Amniotic epithelial cell (primary cell): ENCODE data around the gene SHKBP1.
A peak's percentile ranks its signal among the peaks of the same experiment; 100 is the strongest.
"Not testable (repeated sequence)": the region's sequence is repeated elsewhere in the genome, so short reads cannot be mapped to it uniquely, and the experiment has no call there.

Experiments
- DNase-seq: peaks from one replicate; pipeline ENCODE4 v3.0.0-alpha.2; 2010; ENCODE audit warnings: low read depth

SHKBP1 gene

DNA sequence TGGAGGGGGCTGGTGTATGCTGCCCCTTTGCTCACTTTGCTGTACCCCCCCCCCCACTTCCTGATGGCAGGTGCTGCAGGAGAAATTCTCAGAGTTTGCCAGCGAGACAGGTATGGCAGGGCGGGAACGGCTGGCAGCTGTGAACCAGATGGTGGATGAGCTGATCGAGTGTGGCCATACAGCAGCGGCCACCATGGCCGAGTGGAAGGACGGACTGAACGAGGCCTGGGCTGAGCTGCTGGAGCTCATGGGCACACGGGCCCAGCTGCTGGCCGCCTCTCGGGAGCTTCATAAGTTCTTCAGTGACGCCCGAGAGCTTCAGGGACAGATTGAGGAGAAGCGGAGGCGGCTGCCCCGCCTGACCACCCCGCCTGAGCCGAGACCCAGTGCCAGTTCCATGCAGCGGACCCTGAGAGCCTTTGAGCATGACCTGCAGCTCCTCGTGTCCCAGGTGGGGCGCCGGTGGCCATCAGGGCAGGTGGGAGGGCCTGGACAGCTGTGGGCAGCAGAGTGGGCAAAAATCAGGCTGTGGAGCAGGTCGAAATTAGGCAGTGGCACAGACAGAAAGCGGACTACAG, 19.6 kb upstream of the SHKBP1 start:
- DNase-seq: no peak

DNA sequence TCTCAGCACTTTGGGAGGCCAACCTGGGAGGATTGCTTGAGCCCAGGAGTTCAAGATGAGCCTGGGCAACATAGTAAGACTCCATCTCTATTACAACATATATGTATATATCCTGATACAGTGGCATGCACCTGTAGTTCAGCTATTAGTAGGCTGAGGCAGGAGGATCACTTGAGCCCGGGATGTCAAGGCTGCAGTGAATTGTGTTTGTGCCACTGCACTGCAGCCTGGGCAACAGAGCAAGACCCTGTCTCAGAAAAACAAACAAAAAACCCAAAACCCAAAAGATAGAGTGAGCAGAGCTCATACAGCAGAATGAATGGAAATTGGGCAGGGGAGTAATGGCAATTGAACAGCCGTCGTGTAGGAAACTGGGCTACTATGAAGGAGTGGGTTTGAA, 17.3 kb upstream of the SHKBP1 start:
- DNase-seq: no peak

DNA sequence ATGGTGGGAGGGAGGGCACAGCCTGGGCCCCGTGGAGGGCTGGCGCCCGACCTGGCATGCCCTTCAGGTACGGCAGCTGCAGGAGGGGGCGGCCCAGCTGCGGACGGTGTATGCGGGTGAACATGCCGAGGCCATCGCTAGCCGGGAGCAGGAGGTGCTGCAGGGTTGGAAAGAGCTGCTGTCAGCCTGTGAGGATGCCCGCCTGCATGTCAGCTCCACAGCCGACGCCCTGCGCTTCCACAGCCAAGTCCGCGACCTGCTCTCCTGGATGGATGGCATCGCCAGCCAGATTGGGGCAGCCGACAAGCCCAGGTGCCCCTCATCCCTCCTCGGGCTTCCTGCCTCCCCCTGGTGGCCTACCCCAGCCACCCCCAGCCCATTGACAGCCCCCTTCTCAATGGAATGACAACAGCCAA, 16.6 kb upstream of the SHKBP1 start:
- DNase-seq: no peak

DNA sequence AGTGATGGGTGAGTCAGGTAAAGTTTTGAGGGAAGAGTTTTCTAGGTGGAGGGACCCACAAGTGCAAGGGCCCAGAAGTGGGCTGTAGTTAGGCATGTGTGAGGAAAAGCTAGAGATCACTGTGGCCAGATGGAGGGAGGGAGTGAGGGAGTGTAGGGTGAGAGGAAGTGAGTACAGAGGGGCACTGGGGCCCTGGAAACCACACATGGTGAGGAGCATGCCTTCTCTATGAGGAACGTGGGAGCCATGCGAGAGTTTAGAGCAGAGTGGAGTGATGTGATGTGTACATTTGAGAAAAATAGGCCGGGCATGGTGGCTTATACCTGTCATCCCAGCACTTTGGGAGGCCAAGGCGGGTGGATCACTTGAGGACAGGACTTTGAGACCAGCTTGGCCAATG, 14.7 kb upstream of the SHKBP1 start:
- DNase-seq: no peak

DNA sequence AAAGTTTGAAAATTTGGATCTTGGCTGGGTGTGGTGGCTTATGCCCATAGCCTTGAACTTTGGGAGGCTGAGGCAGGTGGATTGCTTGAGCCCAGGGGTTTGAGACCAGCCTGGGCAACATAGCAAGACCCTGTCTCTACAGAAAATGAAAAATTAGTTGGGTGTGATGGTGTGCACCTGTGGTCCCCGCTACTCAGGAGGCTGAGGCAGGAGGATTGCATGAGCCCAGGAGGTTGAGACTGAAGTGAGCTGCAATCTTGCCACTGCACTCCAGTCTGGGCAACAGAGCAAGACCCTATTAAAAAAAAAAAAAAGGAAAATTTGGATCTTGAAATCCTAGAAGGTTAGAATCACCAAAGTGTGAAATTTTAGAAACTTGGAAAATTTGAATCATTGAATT, 12.1 kb upstream of the SHKBP1 start:
- DNase-seq: not testable (repeated sequence)

DNA sequence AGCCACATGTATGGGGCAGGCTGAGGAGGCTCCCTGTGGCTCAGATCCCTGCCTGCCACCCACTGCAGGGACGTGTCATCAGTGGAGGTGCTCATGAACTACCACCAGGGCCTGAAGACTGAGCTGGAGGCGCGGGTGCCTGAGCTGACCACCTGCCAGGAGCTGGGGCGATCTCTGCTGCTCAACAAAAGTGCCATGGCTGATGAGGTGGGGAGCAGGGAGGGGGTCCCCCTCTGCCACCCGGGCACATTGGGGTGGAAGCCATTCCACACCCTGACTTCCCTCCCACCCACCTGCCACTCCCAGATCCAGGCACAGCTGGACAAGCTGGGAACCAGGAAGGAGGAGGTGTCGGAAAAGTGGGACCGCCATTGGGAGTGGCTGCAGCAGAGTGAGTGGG, 11.3 kb upstream of the SHKBP1 start:
- no peak for DNase-seq

DNA sequence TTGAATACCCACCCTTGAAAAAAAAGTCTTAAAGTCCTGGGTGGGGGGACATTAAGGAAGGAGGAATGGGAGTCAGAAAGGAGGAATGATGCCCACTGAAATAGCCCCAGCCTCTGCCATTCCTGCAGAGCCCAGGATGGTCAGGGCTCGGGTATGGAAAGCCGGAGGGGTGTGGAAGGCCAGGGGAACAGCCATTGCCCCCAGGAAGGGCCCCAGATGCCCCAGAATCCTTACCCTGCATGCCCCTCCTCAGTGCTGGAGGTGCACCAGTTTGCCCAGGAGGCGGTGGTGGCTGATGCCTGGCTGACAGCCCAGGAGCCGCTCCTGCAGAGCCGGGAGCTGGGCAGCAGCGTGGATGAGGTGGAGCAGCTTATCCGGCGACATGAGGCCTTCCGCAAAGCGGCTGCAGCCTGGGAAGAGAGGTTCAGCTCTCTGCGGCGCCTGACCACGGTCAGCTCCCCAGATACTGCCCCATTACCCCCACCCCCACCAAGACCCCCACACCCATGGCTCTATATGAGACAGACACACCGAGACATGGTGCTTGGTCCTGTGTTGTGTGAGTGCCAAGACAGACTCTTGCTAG, 10.7 kb upstream of the SHKBP1 start:
- no peak for DNase-seq

DNA sequence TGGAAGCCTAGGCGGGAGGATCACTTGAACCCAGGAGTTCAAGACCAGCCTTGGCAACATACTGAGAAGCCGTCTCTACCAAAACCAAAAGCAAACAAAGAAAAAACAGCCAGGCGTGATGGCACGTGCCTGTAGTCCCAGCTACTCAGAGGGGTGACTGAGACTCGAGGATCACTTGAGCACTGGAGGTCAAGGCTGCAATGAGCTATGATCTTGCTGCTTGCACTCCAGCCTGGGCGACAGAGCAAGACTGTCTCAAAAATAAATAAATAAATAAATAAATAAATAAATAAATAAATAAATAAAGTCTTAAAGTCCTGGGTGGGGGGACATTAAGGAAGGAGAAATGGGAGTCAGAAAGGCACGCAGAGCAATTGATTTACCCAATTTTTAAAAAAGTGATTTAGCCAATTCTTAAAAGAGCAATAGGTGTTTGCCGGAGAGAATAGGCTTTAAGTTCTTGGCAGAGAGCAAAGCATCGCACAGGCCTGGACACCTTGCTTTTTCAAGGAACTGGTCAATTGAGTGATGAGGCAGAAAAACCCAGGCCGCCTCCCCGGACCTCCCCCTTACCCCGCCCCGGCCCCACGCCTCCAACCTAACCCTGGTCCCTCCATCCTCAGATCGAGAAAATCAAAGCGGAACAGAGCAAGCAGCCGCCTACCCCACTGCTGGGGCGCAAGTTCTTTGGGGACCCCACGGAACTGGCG, 9.5 kb upstream of the SHKBP1 start:
- no peak for DNase-seq

DNA sequence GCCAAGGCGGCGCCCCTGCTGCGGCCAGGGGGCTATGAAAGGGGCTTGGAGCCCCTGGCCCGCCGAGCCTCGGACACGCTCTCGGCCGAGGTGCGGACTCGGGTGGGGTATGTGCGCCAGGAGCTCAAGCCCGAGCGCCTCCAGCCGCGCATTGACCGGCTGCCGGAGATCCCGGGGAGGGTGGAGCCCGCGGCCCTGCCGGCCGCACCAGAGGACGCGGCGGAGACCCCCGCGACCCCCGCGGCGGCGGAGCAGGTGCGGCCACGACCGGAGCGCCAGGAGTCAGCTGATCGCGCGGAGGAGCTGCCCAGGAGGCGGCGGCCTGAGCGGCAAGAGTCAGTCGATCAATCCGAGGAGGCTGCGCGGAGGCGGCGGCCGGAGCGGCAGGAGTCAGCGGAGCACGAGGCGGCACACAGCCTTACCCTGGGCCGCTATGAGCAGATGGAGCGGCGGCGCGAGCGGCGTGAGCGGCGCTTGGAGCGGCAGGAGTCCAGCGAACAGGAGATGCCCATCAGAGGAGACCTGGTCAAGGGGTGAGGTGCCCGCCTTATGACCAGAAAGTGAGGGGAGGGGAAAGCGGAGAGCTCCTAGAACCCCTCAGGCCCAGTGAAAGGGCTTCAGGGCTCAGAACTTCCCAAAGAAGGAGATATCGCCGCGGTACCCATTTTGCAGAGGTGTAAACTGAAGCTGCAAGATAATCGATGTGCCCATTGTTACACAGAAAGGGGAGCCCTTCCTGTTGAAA, 8.8 kb upstream of the SHKBP1 start:
- no peak for DNase-seq

DNA sequence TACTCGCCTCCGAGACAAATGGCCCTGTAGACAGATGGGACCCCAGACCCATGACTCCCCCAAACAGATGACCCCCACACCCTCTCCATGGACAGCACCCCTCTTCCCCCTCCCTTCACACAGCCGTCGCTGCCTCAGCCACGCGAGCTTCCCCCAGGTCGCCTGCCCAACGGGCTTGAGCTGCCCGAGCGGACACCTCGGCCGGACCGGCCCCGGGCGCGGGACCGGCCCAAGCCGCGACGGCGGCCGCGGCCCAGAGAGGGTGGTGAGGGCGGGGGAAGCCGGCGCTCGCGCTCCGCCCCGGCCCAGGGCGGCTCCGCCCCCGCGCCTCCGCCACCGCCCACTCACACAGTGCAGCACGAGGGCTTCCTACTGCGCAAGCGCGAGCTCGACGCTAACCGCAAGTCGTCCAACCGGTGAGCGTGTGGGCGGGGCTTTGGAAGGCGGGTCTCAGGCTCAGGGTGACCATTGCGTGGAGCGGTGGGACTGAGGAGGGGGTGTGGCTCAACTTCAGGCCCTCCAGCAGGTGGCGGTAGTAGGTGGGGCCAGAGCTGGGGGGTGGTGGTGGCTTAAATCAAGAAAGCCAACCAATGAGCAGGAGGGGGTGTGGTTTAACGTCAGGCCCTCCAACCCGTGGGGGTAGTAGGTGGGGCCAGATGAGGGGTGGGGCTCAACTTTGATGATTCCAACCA, 6.2 kb upstream of the SHKBP1 start:
- peak; percentile 99 for DNase-seq

DNA sequence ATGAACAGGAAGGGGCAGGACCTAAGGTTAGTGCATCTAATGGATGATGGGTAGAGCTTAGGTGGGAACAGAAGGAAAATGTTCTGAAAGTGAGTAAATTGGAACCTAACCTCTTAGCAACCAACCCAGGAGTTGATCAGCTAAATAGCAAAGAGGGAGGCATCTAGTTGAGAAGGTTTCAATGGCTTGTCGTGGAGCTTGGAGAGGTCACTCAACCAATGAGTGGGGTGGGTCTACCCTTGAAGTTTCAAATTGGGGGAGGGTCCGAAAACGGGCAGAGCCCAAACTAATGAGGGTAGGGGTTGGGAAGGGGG, 5.7 kb upstream of the SHKBP1 start:
- no peak for DNase-seq

DNA sequence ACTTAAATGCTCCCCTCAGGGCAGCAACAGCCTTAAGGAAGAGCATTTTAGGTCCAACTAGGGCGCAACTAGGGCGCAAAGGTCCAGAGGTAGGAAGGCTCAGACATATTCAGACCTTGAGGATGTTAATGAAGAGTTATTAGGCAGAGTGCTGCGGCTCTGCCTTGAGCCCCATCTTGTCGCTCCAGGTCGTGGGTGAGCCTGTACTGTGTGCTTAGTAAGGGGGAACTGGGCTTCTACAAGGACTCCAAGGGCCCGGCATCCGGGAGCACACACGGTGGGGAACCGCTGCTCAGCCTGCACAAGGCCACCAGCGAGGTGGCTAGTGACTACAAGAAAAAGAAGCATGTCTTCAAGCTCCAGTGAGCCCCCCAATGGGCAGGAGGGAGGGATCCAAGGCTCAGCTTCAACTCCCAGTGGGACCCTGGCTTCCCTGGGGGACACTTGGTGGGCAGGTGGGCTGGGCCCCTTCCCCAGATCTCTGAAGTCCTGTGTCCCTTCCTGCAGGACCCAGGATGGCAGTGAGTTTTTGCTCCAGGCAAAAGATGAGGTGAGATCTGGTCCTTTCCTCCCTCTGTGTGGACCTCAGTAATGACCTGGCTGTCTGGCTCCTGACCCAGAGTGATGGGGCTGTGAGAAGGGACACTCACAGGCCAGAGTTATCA, 4.7 kb upstream of the SHKBP1 start:
- no peak for DNase-seq

DNA sequence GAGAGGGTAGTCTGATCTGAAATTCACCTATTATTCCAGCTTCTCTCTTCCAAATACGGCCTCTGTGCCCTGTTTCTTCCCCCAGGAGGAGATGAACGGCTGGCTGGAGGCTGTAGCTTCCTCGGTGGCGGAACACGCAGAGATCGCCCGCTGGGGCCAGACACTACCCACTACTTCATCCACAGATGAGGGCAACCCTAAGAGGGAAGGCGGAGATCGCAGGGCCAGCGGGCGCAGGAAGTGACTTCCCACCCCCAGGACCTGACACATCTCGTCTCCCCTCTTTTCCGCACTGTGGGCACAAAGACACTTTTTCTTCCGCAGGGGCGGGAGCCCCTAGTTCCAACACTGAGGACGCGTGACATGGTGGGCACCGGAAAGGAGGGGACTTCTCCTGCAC, 1.3 kb upstream of the SHKBP1 start:
- no peak for DNase-seq

DNA sequence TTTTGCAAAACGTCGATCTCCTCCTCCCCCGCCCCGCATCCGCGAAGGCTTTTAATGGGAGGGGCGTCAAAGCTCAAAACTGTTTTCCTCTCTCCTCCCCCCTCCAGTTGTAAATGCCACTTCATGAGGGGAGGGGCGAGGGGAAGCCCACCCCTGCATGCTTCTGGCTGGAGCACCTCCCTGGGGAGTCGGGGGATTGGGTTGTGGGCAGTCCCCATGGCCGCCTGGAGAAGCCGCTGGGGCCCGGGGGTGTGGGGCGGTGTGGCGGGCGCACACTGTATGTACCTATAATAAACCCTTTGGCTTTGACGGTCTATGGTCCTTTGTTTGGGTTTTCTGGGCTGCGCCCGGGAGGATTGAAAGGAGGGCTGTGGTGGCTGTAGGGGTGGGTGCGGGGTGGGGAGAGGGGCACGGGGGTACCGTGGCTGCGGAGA, 505 bp upstream of the SHKBP1 start:
- no peak for DNase-seq

DNA sequence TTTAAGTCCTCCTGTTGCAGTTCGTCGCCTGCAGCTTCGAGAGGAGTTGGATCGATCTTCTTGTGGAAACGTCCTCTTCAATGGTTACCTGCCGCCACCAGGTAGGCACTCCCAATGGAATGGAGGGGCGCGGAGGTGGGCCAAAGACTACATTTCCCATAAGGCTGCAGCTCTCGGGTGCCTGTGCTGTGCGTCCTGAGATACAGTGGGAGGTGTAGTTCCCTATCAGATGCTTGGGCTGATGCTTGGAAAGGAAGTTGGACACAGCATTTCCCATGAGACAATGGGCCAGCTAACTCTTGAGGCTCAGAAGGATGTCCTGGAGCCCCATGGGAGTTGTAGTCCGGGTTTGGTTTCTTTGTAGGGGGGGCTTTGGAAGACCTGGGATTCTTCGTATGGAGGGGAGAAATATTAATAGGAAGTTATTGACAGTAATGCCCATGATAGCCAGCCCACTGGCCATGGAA, 1.8 kb downstream of the SHKBP1 start:
- DNase-seq: peak; percentile 63

DNA sequence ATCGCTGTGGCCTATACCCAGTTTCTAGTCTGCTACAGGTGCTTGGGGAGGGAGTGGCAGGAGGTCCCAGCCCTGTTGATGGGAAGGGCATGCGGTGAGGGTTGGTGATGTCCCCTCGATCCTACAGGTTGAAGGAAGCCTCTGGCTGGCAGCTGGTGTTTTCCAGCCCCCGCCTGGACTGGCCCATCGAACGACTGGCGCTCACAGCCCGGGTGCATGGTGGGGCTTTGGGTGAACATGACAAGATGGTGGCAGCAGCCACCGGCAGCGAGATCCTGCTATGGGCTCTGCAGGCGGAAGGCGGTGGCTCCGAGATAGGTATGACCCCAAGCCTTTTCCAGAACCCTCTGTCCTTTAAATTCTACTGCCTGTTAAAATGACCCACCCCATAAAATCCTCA, 3.9 kb downstream of the SHKBP1 start:
- DNase-seq: no peak

DNA sequence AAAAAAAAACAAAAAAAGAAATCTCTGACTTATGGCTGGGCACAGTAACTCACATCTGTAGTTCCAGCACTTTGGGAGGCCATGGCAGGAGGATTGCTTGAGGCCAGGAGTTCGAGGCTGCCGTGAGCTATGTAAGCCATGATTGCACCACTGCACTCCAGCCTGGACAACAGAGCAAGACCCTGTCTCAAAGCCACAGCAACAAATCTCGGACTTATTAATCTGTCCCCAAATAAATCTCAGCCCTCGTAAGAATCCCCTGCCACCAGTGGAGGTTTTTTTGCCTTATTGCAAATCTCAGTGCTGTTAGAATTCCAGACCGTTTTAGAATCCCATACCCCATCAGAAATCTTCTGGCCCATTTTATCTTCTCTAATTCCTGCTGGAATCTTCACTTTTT, 4.9 kb downstream of the SHKBP1 start:
- DNase-seq: no peak

DNA sequence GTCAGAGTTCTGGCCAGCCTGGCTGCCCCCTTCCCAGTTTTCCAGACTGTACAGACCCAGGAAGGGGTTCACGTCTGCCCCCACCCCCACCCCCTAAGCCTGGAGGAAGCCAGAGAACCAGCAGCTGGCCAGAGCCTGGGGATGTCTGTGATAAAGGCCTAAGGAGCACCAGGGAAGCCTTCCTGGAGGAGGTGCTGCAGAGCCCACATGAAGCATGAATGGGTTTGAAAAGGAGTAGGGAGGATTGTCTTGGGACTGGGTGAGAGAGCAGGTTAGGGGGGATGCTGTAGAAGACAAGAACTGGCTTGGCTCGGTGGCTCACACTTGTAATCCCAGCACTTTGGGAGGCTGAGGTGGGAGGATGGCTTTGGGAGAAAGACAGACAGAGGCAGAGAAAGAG, 5.8 kb downstream of the SHKBP1 start:
- no peak for DNase-seq

DNA sequence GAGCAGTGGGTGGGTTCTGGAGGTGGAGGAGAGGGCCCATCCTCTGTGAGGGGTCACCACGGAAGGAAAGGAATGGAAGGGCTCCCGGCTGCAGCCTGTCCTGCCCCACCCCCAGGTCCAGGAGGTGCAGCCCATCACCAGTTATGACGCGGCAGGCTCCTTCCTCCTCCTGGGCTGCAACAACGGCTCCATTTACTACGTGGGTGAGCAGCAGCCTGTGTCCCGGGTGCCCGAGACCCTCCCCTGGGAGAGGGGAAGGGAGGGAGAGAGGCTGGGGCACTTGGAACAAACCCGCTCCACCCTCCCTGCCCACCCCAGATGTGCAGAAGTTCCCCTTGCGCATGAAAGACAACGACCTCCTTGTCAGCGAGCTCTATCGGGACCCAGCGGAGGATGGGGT, 6.6 kb downstream of the SHKBP1 start:
- DNase-seq: no peak

DNA sequence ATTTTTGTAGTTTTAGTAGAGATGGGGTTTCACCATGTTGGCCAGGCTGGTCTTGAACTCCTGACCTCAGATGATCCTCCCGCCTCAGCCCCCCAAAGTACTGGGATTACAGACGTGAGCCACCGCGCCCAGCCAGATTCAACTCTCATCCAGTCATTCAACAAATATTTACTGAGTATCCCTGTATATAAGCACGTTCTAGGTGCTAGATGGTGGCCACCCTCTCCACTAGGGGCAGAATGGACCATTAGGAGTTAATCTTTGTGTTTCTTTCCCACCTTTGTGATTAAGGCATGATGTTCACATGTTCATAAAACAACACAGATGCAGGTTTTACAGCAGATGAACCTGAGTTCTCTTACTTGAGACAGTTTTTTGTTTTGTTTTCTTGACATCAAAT, 7.3 kb downstream of the SHKBP1 start:
- no peak for DNase-seq

DNA sequence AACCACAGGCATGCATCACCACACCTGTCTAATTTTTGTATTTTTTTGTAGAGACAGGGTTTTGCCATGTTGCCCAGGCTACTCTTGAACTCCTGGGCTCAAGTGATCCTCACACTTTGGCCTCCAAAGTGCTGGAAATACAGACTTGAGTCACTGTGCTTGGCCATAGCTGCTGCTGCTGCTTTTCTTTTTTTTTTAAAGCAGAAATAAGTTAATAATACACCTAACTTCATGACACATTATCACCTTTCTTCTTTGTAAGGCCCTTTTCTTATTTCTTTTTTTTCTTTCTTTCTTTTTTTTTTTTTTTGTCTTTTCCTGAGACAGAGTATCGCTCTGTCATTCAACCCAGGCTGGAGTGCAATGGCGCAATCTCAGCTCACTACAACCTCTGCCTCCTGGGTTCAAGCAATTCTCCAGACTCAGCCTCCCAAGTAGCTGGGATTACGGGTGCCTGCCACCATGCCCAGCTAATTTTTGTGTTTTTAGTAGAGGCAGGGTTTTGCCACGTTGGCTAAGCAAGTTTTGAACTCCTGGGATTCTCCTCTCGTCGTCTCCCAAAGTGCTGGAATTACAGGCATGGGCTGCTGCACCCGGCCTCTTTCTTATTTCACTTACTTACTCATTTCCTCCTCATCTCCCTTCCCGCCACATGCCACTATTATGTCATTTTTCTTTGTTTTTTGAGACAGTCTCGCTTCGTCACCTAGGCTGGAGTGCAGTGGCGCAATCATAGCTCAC, 8.7 kb downstream of the SHKBP1 start:
- peak; percentile 68 for DNase-seq
